Measurements from ENCODE around the gene TSPYL1.

DNA sequence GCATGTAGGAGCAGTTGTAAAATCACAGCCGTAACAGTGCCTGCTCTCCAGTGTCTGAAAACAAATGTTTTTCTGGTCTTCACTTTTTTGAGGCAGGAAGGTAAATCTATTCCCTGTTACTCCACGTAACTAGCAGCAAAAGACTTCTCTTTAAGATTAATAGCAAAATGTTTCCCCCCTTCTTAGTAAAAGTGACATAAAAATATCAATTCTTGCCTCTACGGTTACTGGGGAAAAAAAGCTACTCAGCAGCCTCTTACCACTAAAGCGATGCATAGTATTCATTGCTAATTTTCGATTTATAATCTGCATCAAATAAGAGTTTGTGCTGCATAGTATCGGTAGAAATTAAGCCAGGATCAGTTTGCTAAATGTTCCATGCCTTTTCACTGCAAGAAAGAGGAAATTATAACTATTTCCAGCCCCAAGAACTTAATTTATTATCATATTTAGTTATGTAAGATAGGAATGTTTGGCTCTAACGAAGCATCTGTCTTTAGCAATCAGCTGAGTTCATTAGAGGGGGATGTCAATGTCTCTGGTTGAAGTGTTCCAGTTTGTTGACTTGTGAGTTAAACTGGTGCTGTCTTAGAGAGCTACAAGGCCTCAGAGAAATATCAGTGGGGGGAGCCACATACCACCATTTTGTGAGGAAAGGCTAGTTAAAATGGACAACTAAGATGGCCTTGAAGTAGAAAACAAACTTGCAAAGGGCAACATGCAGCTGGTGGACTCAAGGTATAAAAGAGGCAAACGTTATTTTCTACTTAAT is 617 bp upstream of the TSPYL1 start:
- TF ChIP-seq, protein P1, sequence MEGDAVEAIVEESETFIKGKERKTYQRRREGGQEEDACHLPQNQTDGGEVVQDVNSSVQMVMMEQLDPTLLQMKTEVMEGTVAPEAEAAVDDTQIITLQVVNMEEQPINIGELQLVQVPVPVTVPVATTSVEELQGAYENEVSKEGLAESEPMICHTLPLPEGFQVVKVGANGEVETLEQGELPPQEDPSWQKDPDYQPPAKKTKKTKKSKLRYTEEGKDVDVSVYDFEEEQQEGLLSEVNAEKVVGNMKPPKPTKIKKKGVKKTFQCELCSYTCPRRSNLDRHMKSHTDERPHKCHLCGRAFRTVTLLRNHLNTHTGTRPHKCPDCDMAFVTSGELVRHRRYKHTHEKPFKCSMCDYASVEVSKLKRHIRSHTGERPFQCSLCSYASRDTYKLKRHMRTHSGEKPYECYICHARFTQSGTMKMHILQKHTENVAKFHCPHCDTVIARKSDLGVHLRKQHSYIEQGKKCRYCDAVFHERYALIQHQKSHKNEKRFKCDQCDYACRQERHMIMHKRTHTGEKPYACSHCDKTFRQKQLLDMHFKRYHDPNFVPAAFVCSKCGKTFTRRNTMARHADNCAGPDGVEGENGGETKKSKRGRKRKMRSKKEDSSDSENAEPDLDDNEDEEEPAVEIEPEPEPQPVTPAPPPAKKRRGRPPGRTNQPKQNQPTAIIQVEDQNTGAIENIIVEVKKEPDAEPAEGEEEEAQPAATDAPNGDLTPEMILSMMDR (IDR thresholded peaks at IDR 0.05; ENCODE audit: poor library complexity, severe bottlenecking) = no peak
- TF ChIP-seq, protein P2, sequence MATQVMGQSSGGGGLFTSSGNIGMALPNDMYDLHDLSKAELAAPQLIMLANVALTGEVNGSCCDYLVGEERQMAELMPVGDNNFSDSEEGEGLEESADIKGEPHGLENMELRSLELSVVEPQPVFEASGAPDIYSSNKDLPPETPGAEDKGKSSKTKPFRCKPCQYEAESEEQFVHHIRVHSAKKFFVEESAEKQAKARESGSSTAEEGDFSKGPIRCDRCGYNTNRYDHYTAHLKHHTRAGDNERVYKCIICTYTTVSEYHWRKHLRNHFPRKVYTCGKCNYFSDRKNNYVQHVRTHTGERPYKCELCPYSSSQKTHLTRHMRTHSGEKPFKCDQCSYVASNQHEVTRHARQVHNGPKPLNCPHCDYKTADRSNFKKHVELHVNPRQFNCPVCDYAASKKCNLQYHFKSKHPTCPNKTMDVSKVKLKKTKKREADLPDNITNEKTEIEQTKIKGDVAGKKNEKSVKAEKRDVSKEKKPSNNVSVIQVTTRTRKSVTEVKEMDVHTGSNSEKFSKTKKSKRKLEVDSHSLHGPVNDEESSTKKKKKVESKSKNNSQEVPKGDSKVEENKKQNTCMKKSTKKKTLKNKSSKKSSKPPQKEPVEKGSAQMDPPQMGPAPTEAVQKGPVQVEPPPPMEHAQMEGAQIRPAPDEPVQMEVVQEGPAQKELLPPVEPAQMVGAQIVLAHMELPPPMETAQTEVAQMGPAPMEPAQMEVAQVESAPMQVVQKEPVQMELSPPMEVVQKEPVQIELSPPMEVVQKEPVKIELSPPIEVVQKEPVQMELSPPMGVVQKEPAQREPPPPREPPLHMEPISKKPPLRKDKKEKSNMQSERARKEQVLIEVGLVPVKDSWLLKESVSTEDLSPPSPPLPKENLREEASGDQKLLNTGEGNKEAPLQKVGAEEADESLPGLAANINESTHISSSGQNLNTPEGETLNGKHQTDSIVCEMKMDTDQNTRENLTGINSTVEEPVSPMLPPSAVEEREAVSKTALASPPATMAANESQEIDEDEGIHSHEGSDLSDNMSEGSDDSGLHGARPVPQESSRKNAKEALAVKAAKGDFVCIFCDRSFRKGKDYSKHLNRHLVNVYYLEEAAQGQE (IDR thresholded peaks at IDR 0.05; ENCODE audit: borderline replicate concordance) = no peak
- TF ChIP-seq RAD21 (conservative IDR thresholded peaks at IDR 0.05) (no peak), TAF1 (IDR thresholded peaks at IDR 0.05; ENCODE audit: low read depth) (no peak), EP300 (conservative IDR thresholded peaks at IDR 0.05; ENCODE audit: poor library complexity, severe bottlenecking) (peak; percentile 28)
